Measurements from ENCODE around the gene CLTCL1.

Gene CLTCL1

DNA sequence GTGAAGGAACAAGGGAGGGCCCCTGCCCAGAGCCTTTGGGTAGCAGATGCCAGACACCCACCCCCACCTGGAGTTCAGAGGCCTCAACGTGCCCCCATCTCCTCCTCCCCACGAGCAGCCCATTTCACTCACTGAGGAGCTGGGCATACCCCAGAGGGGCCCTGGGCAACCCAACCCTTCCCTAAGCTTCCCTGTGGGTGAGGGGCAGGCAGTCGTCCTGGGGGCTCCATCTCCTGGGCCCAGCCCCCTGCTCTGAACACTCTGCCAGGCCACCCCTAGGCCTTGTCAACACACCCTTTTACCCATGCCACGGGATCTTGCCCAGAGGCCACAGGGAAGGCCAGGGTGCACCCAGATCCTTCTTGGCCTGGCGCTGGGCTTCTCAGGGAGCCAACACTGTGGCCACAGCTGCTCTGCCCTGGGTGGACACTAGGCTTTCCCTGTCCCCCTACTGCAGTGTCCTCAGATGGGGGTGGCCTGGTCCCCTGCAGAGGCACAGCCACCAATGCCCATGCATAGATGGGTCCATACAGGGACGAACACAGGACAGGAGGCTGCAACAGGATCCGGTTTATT lies 116.4 kb downstream of the CLTCL1 start:
- in situ Hi-C loops (cut with MboI; ENCODE audit: low sequenced_read_pairs, unreplicated experiment) = no loop called here
- TF ChIP-seq, protein P1, sequence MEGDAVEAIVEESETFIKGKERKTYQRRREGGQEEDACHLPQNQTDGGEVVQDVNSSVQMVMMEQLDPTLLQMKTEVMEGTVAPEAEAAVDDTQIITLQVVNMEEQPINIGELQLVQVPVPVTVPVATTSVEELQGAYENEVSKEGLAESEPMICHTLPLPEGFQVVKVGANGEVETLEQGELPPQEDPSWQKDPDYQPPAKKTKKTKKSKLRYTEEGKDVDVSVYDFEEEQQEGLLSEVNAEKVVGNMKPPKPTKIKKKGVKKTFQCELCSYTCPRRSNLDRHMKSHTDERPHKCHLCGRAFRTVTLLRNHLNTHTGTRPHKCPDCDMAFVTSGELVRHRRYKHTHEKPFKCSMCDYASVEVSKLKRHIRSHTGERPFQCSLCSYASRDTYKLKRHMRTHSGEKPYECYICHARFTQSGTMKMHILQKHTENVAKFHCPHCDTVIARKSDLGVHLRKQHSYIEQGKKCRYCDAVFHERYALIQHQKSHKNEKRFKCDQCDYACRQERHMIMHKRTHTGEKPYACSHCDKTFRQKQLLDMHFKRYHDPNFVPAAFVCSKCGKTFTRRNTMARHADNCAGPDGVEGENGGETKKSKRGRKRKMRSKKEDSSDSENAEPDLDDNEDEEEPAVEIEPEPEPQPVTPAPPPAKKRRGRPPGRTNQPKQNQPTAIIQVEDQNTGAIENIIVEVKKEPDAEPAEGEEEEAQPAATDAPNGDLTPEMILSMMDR (IDR thresholded peaks at IDR 0.05; ENCODE audit: borderline replicate concordance, control extremely low read depth, extremely low read depth, insufficient read depth, missing control alignments) = no peak
- DNase-seq (ENCODE audit: low spot score) = no peak

DNA sequence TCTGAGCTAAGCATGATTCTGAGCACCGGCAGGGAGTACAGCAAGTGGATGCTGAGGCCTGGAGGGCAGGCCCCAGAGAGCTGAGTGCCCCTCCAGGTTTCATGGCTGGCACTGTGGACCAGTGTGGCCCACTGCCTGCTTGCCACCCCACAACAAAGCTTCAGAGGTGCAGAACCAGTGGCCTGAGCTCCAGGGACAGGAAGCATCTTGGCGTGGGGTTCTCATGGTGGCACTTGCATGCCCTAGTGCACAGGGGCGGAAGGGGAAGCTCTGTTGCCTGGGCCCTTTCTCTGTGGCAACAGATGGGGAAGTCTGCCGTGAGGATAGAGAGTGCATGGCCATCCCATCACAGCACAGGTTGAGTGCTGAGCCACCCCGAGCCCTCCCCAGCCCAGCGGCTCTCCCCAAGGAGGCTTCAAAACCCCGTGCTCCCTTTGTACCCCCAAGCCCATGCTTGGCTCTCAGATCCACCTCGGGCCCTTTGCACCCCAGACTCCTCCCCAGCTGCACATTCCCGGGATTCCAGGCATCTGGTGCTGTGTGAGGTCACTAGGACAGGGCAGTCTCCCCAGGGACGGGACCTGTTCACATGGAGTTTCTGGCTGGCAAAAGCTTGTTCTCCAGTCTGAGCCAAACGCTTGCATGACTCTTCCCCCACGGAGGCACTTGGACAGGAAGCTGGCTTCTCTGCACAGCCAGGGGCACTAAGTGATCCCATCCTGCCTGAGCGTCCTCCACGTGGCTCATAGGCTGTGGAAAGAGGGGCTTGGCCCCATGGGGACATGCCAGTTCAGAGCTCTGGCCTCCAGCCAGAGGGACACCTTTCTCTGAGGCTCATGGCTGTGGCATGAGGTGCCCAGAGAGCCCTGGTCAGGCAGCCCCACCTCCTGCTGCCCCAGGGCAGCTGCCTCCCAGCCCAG lies 117.2 kb downstream of the CLTCL1 start:
- no peak for DNase-seq (ENCODE audit: low spot score)
- in situ Hi-C loops (cut with MboI; ENCODE audit: low sequenced_read_pairs, unreplicated experiment) = no loop called here
- TF ChIP-seq, protein P1 (IDR thresholded peaks at IDR 0.05; ENCODE audit: borderline replicate concordance, control extremely low read depth, extremely low read depth, insufficient read depth, missing control alignments) = no peak

DNA sequence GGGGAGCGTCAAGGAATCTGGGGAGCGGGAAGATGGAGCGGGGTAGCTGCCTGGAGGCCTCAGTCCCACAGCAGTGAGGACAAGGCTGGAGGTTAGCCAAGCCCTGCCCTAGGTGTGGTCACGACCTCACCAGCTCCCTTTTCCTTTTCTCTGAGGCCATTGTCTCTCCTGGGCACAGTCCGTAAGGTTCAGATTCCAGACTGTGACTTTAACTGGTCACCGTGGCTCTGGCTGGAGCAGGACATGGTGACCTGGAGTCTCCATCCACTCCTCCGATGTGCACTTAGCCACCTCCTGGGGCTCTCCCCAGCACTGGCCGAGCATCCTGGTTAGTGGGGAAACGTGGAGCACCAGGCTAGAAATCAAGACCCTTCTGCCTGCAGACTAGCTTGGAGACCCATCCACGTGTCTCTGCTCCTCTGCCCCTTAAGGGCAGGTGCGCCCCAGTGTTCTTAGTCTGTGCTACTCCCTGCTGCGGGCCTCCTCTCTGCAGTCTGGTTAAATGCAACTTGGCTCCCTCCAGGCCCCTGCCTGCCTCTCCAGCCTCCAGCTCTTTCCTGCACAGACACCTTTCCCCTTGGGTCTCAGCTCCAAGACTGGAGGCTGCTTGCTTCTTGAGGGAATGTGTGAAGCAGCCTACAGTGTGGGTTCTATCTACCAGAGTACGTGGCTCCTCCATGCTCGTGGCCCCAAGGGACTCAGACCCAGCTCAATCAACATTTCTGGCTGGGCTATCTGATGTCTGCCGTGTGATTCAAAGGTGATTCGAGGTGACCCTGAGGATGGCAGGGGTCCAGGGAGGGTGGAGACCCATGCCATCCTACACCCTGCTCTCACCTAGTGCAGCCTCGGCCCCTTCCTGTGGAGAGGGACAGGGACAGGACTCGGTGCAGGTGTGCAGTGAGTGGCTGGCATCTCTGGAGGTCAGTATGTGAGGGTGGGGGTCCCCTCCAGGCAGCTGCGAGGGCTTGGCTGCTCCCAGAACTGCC lies 118.2 kb downstream of the CLTCL1 start:
- DNase-seq (ENCODE audit: low spot score) = no peak
- in situ Hi-C loops (cut with MboI; ENCODE audit: low sequenced_read_pairs, unreplicated experiment) = no loop called here
- TF ChIP-seq, protein P1 (IDR thresholded peaks at IDR 0.05; ENCODE audit: borderline replicate concordance, control extremely low read depth, extremely low read depth, insufficient read depth, missing control alignments) = no peak

DNA sequence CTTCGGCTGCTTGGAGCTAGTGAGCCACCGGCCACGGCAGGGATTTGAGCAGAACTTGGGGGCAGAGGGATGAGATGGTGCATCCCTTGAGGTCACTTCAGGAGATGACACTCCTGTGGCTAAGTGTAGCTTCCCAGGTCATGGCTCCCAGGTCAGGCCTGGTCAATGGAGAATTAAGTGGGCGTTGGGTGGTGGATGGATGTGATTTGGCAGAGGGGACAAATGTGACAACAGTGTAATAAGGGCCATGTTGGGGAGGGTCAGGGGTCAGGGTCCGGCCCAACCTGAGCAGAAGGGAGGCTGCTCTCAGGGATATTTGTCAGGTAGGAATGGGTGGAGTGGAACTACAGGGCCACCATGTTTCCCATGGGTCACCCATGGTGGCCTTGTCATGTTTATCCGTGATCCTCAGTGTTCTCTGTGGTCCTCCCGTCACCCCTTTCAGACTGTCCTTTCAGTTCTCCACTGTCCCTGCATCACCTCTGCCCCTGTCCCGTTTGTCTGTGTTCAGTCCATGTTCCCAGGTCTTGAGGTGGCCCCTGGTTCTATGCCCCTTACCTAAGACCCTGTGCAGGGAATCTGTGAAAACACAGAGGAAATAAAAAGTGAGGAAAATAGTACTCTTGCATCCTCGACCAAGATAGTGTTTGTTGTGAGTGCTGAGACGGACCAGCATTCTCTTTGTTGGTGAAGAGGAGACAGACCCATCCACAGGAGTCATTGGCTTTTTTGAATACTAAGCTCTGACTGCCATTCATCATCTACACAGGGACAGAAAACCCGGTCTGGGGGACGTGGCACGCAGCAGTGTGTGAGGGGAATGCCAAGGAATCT lies 119.1 kb downstream of the CLTCL1 start:
- in situ Hi-C loops (cut with MboI; ENCODE audit: low sequenced_read_pairs, unreplicated experiment) = no loop called here
- TF ChIP-seq, protein P1 (IDR thresholded peaks at IDR 0.05; ENCODE audit: borderline replicate concordance, control extremely low read depth, extremely low read depth, insufficient read depth, missing control alignments) = no peak
- DNase-seq (ENCODE audit: low spot score) = no peak

- in situ Hi-C loops (cut with MboI; ENCODE audit: low sequenced_read_pairs, unreplicated experiment) = no loop called here
- no peak for DNase-seq (ENCODE audit: low spot score)
- TF ChIP-seq, protein P1 (IDR thresholded peaks at IDR 0.05; ENCODE audit: borderline replicate concordance, control extremely low read depth, extremely low read depth, insufficient read depth, missing control alignments) = no peak
Observed at GRCh38 chr22:19169947-19170318, 121.6 kb downstream of the CLTCL1 start.

Data from GM13976 (cell line).